ENCODE results near the gene CCDC170. TPM values are rescaled to one million over a fixed set of nuclear protein-coding genes. Genes with fewer than 3 reads are reported as not detected.

CCDC170 gene
- total and polyA plus RNA-seq, 2 of the 8 experiments (the other 6 are each of a cell fraction or from before 2014, with no cell fraction given): 0.06 to 0.09 TPM

DNA sequence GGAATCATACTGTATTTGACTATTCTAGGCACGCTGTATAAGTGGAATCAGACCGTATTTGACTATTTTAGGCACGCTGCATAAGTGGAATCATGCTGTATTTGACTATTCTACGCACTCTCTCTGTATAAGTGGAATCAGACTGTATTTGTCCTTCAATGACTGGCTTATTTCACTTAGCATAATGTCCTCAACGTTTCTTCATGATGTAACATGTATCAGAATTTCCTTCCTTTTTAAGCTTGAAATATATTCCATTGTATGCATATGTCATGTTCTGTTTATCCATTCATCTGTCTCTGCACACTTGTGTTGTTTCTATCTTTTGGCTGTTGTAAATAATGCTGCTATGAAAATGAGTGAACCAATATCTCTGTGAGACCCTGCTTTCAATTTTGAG, 5.7 kb downstream of the CCDC170 start:
- CTCF ChIA-PET (ENCODE audit: partially characterized antibody): no interaction called here
- Histone ChIP-seq H2AK5ac (ENCODE audit: low read depth, low read length) (no peak overlapping the region), H4K20me1 (replicated peaks in 1 of 2; ENCODE audit: control insufficient read depth in 1 of 2, insufficient read depth in 2 of 2, low read length in 2 of 2) (no peaks in the 10 kb centered on the region), H3K79me1 (ENCODE audit: low read depth, low read length) (no peaks in the 10 kb centered on the region), H3K14ac (ENCODE audit: insufficient read length) (no peak overlapping the region), H3K4me1 (replicated peaks in 1 of 4; ENCODE audit: control insufficient read depth in 3 of 4, insufficient read depth in 4 of 4, low read length in 3 of 4) (peaks cover 0 to 4% (median 1%) of the 10 kb centered on the region in 4 experiments; a peak in 2 of 7 replicates), H2BK120ac (replicated peaks; ENCODE audit: low read depth, low read length) (no peak overlapping the region), H2BK15ac (ENCODE audit: low read length) (no peak overlapping the region), H3K4ac (replicated peaks; ENCODE audit: insufficient read length, low read depth, low read length) (no peak overlapping the region), H2BK5ac (ENCODE audit: low read depth, low read length) (no peak overlapping the region), H4K91ac (replicated peaks; ENCODE audit: insufficient read length, low read length) (no peak overlapping the region), H2BK12ac (ENCODE audit: low read depth, low read length) (no peak overlapping the region), H2AFZ (ENCODE audit: low read length) (no peak overlapping the region), H3K9ac (replicated peaks in 1 of 4; ENCODE audit: extremely low read depth in 1 of 4, low read depth in 3 of 4, low read length in 3 of 4) (no peak overlapping the region), H3K4me2 (ENCODE audit: insufficient read depth in 1 of 2, low read depth in 2 of 2, low read length in 2 of 2) (no peak overlapping the region), H3K23ac (ENCODE audit: insufficient read length) (no peak overlapping the region), H3K27me3 (replicated peaks in 1 of 4; ENCODE audit: control insufficient read depth in 3 of 4, extremely low read depth in 1 of 4, insufficient read depth in 3 of 4, low read length in 3 of 4) (peaks cover 0 to 10% (median 4%) of the 10 kb centered on the region in 4 experiments; a peak in 5 of 7 replicates), H3K36me3 (ENCODE audit: control insufficient read depth in 2 of 4, insufficient read depth in 4 of 4, low read length in 3 of 4) (no peaks in the 10 kb centered on the region), H2BK20ac (ENCODE audit: low read length) (no peak overlapping the region), H4K5ac (ENCODE audit: insufficient read length, low read depth, low read length) (no peak overlapping the region), H3K18ac (ENCODE audit: extremely low read depth, low read length) (no peak overlapping the region), H3K79me2 (ENCODE audit: control insufficient read depth in 1 of 2, insufficient read depth in 2 of 2, low read length in 2 of 2) (no peaks in the 10 kb centered on the region), H3K56ac (replicated peaks; ENCODE audit: insufficient read length, low read depth, low read length) (no peak overlapping the region), H3K9me3 (ENCODE audit: insufficient read depth in 2 of 2, low read depth in 1 of 2, low read length in 1 of 2) (no peaks in the 10 kb centered on the region), H3K23me2 (ENCODE audit: low read depth, low read length) (peaks cover 1% of the 10 kb centered on the region), H3K27ac (ENCODE audit: low read depth, low read length) (no peak overlapping the region), H3K4me3 (ENCODE audit: extremely low read depth in 1 of 4, insufficient read depth in 2 of 4, low read depth in 3 of 4, low read length in 4 of 4) (no peak overlapping the region), H4K8ac (ENCODE audit: extremely low read depth, insufficient read depth, low read length) (no peak overlapping the region)
- POLR2A ChIA-PET (ENCODE audit: partially characterized antibody): no interaction called here
- FAIRE-seq (no peak), DNase-seq (ENCODE audit: low read depth in 1 of 2, low spot score in 2 of 2) (no peak)
- TF ChIP-seq SIN3A (conservative IDR thresholded peaks at IDR 0.05 in 1 of 2, IDR thresholded peaks at IDR 0.05 in 1 of 2; ENCODE audit: low read depth in 1 of 2, low read length in 2 of 2) (no peak), CEBPB (IDR thresholded peaks at IDR 0.05; ENCODE audit: low read depth, low read length) (no peak), HDAC2 (IDR thresholded peaks at IDR 0.05; ENCODE audit: borderline replicate concordance in 1 of 2, low read depth in 2 of 2, low read length in 2 of 2) (no peak), NRF1 (IDR thresholded peaks at IDR 0.05; ENCODE audit: low read depth, low read length) (no peak), MAFK (IDR thresholded peaks at IDR 0.05; ENCODE audit: low read depth, low read length) (no peak), POLR2AphosphoS5 (IDR thresholded peaks at IDR 0.05; ENCODE audit: low read depth, low read length) (no peak), ZNF274 (IDR thresholded peaks at IDR 0.05; ENCODE audit: borderline replicate concordance, extremely low read depth, low read length) (no peak), SP4 (IDR thresholded peaks at IDR 0.05; ENCODE audit: low read length) (no peak), JUND (IDR thresholded peaks at IDR 0.05; ENCODE audit: low read length) (no peak), SP1 (IDR thresholded peaks at IDR 0.05; ENCODE audit: low read depth, low read length) (no peak)
- 74% methylated on average over 5 of the region's 5 CpGs; no CpG with 5 or more reads in 1 of the 2 experiments for WGBS, 2 experiments (ENCODE audit: extremely low coverage in 1 of 2, insufficient coverage in 1 of 2, insufficient read length in 1 of 2, insufficient replicate concordance in 2 of 2, low coverage in 1 of 2, low lambda C conversion rate in 2 of 2, missing lambda C conversion rate in 1 of 2)
